Measurements from ENCODE around the gene SYNGR2.
A peak's percentile ranks its signal among the peaks of the same experiment; 100 is the strongest.

Gene SYNGR2, protein sequence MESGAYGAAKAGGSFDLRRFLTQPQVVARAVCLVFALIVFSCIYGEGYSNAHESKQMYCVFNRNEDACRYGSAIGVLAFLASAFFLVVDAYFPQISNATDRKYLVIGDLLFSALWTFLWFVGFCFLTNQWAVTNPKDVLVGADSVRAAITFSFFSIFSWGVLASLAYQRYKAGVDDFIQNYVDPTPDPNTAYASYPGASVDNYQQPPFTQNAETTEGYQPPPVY

DNA sequence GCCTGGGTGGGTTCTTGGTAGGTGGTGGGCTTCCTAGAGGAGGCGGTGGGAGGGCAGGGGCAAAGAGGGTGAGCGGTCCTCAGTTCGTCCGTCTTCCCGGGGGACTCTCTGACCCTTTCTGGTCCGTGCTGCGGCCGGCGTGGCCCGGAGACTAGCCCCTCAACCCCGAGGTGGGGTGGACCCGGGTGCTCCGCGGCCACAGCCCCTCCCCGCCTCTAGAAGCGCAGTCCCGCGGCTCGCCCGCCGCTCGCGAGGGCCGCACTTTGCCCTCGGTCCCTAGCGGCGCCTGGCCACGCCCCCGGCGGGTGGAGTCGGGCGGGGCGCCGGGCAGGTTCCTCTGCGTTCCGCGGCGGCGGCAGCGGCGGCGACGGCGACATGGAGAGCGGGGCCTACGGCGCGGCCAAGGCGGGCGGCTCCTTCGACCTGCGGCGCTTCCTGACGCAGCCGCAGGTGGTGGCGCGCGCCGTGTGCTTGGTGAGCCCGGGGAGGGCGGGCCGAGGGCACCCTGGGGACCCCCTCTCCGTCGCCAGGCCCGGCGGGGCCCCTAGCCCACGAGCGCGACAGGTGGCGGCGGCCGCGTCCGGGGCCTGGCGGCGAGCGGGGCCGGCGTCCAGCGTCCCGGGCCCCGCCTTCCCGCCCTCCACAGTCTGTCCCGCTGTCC lies at the start of gene SYNGR2:
Gene SYNGR2, plus strand, starts transcription at position 340 of the 661 bp plus-strand sequence. Its CDS starts 36 bp downstream, at position 376.
- Histone ChIP-seq H3K4me3 (IDR thresholded peaks at IDR 0.05; ENCODE audit: insufficient read depth, low read depth, low read length) (no peak within 1 kb of the TSS), H4K20me1 (ENCODE audit: insufficient read depth) (no peaks in the 10 kb centered on the region), H3K27me3 (ENCODE audit: insufficient read depth, low read depth) (no peaks in the 10 kb centered on the region), H3K36me3 (ENCODE audit: insufficient read depth) (peaks cover 9% of the 10 kb centered on the region; the same call in 1 of the 2 replicates), H3K27ac (peak within 1 kb of the TSS; percentile 72), H3K9ac (peak within 1 kb of the TSS; percentile 83), H2AFZ (ENCODE audit: low read depth) (peak within 1 kb of the TSS; percentile 55), H3K4me1 (ENCODE audit: low read depth, poor library complexity, severe bottlenecking) (peaks cover 57% of the 10 kb centered on the region), H3K4me2 (peak within 1 kb of the TSS; percentile 67), H3K79me2 (ENCODE audit: insufficient read depth, low read depth) (peaks cover 49% of the 10 kb centered on the region)
- TF ChIP-seq, protein P1, sequence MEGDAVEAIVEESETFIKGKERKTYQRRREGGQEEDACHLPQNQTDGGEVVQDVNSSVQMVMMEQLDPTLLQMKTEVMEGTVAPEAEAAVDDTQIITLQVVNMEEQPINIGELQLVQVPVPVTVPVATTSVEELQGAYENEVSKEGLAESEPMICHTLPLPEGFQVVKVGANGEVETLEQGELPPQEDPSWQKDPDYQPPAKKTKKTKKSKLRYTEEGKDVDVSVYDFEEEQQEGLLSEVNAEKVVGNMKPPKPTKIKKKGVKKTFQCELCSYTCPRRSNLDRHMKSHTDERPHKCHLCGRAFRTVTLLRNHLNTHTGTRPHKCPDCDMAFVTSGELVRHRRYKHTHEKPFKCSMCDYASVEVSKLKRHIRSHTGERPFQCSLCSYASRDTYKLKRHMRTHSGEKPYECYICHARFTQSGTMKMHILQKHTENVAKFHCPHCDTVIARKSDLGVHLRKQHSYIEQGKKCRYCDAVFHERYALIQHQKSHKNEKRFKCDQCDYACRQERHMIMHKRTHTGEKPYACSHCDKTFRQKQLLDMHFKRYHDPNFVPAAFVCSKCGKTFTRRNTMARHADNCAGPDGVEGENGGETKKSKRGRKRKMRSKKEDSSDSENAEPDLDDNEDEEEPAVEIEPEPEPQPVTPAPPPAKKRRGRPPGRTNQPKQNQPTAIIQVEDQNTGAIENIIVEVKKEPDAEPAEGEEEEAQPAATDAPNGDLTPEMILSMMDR (conservative IDR thresholded peaks at IDR 0.05; ENCODE audit: low read depth, low read length), result no peak

DNA sequence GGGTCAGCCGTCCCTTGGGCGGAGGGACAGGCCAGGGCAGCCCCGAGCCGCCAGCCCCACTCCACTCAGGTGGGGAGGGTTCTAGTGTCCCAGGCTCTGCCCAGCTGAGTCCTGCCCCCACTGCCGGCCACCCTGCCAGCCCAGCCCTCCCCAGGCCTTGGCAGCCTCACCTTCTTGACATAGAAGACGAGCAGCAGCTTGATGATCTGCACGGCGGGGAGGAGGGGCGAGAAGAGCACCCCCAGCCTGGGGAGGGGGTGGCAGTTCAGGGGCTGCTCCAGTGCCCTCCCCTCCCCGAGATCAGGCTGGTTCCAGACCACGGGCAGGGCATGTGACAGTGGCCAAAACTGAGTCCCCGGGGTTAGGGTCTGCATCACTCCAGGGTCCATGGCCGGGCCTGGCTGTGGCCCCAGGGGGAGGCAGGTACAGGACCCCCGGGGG lies 49.6 kb upstream of the SYNGR2 start:
- no peaks in the 10 kb centered on the region for H3K36me3 ChIP-seq (ENCODE audit: insufficient read depth)

DNA sequence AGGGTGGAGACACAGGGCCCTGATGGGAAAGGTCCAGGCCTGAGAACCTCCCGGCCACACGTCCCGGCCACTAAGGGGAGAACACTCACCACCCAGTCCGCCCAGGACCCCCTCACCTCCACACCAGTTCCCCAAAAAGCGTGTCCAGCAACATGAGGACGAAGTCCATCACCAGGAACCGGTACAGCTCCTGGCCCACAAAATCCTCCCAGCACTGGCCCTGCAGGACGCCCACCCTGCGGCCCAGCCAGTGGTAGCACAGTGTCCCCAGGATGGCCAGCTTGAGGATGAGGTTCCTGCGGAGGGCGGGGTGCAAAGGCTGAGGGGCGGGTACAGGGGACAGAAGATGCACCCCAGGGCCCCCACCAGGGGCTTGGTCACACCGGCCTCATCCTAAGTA lies 47.8 kb upstream of the SYNGR2 start:
- peak overlapping the region; percentile 99 for H3K4me2 ChIP-seq
- H3K36me3 ChIP-seq (ENCODE audit: insufficient read depth), result no peaks in the 10 kb centered on the region

More for the DNA sequence above, 49.6 kb upstream of the SYNGR2 start:
- no peaks in the 10 kb centered on the region for H3K27me3 ChIP-seq (ENCODE audit: insufficient read depth, low read depth)
- H4K20me1 ChIP-seq (ENCODE audit: insufficient read depth), result no peaks in the 10 kb centered on the region
- H3K4me1 ChIP-seq (ENCODE audit: low read depth, poor library complexity, severe bottlenecking), result peaks cover 54% of the 10 kb centered on the region
- H3K9ac ChIP-seq, result no peak overlapping the region
- no peak overlapping the region for H3K4me3 ChIP-seq (IDR thresholded peaks at IDR 0.05; ENCODE audit: insufficient read depth, low read depth, low read length)
- no peak overlapping the region for H2AFZ ChIP-seq (ENCODE audit: low read depth)
- no peak overlapping the region for H3K4me2 ChIP-seq
- H3K27ac ChIP-seq, result no peak overlapping the region
- no peaks in the 10 kb centered on the region for H3K79me2 ChIP-seq (ENCODE audit: insufficient read depth, low read depth)
- TF ChIP-seq, protein P1 (conservative IDR thresholded peaks at IDR 0.05; ENCODE audit: low read depth, low read length), result no peak

DNA sequence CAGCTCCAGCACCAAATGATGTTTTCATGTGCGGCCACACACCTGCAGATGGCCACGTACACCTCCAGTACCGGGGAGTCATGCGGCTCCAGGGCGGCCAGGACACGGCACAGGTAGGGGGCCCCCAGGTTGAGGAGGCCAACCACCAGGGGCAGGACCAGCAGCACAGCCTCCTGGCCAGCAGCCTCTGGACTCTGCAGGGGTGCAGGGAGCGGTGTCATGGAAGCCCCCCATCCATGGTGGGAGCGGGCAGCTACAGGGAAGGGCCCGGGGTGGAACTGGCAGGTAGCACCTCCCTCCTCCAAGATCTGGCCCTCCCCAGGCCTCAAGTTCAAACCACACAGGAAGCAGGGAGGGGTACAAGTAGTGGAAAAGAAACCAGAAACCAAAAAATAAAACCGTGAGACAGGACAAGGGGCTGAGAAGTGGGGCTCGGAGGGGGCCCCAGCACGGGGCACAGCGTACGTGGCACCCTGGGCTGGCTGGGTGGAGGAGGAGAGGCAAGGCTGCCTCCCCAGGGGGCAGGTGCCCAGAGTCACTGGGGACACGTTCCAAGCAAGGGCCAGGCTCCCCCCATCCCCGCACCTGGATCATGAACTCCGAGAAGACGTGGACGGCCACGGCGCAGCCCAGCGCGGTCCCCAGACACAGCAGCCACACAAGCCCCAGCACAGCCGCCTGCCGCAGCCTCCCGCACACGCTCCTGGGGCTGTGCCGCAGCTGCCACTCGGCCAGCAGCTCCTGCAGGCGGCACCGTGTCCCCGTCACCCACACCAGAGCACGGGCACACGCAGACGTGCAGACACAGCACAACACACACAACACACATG lies 47.2 kb upstream of the SYNGR2 start:
- peak overlapping the region; percentile 80 for H3K27ac ChIP-seq
- no peak overlapping the region for H3K4me3 ChIP-seq (IDR thresholded peaks at IDR 0.05; ENCODE audit: insufficient read depth, low read depth, low read length)
- no peaks in the 10 kb centered on the region for H3K36me3 ChIP-seq (ENCODE audit: insufficient read depth)
- no peaks in the 10 kb centered on the region for H4K20me1 ChIP-seq (ENCODE audit: insufficient read depth)
- H3K4me2 ChIP-seq, result peak overlapping the region; percentile 99
- peak overlapping the region; percentile 60 for H3K9ac ChIP-seq
- TF ChIP-seq, protein P1 (conservative IDR thresholded peaks at IDR 0.05; ENCODE audit: low read depth, low read length), result no peak
- H2AFZ ChIP-seq (ENCODE audit: low read depth), result peak overlapping the region; percentile 51; the same call in 1 of the 2 replicates
- H3K4me1 ChIP-seq (ENCODE audit: low read depth, poor library complexity, severe bottlenecking), result peaks cover 48% of the 10 kb centered on the region
- H3K27me3 ChIP-seq (ENCODE audit: insufficient read depth, low read depth), result no peaks in the 10 kb centered on the region
- peaks cover 2% of the 10 kb centered on the region; the same call in 1 of the 2 replicates for H3K79me2 ChIP-seq (ENCODE audit: insufficient read depth, low read depth)

More for the DNA sequence above, 47.8 kb upstream of the SYNGR2 start:
- peaks cover 47% of the 10 kb centered on the region for H3K4me1 ChIP-seq (ENCODE audit: low read depth, poor library complexity, severe bottlenecking)
- no peaks in the 10 kb centered on the region for H4K20me1 ChIP-seq (ENCODE audit: insufficient read depth)
- TF ChIP-seq, protein P1 (conservative IDR thresholded peaks at IDR 0.05; ENCODE audit: low read depth, low read length), result no peak
- H3K4me3 ChIP-seq (IDR thresholded peaks at IDR 0.05; ENCODE audit: insufficient read depth, low read depth, low read length), result no peak overlapping the region
- no peaks in the 10 kb centered on the region for H3K79me2 ChIP-seq (ENCODE audit: insufficient read depth, low read depth)
- H3K27me3 ChIP-seq (ENCODE audit: insufficient read depth, low read depth), result no peaks in the 10 kb centered on the region
- peak overlapping the region; percentile 80; the same call in 1 of the 2 replicates for H3K27ac ChIP-seq
- no peak overlapping the region for H2AFZ ChIP-seq (ENCODE audit: low read depth)
- H3K9ac ChIP-seq, result no peak overlapping the region; the same call in 1 of the 2 replicates
